ENCODE measurements around the gene NEK9.

NEK9 gene

DNA sequence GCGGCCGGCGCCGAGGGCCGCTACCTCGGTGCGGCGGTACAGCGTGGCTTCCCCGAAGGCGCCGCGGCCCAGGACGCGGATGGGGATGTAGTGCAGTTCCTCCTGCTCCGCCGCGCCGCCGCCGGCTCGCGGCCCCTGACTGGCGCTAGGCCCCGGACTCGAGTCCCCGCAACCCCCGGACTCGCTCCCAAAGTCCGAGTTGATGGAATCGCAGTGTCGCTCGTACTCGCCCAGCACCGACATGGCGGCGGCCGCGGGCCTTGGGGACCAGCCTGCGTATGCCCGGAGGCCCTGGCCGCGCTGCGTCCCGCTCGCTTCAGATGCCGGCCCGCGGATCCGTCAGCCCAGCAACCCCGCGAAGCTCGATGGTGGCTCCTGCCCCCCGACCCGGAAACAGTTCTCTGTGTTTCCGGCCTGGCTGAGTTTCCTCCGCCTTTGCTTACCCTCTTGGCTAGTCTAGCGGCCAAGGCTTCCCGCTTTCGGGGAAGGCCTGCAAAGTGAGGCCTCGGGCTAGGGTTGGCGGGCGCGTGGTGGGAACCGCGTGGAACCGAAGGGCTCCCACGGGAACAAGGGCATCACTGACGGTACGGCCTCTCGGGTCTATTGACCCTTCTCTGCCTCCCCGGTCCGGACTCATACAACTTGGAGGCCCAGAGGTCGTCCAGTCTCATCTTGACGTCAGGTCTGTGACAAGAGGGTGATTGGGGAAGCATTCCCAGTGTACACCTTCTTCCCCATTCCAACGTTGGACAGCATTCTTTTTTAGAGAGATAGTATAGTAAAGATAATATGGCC, at the start of gene NEK9:
Gene NEK9 (minus strand): TSS at position 370 of the 795 bp plus-strand sequence. CDS start 127 bp downstream, at position 243.
- peaks cover 8% of the 10 kb centered on the region; the same call in 1 of the 2 replicates for H3K36me3 ChIP-seq (ENCODE audit: insufficient read depth, low read length)
- peak within 1 kb of the TSS; percentile 100 for H3K4me2 ChIP-seq (ENCODE audit: low read length)
- H3K9ac ChIP-seq (ENCODE audit: low read length) = peak within 1 kb of the TSS; percentile 94
- H4K20me1 ChIP-seq (ENCODE audit: insufficient read depth, low read length) = no peaks in the 10 kb centered on the region
- no peaks in the 10 kb centered on the region for H3K27me3 ChIP-seq (ENCODE audit: insufficient read depth, low read length)
- H2AFZ ChIP-seq (ENCODE audit: low read length) = 0 out of 2 replicates have a peak within 1 kb of the TSS, but pooled peaks have one; percentile 2
- H3K27ac ChIP-seq (ENCODE audit: low read depth, low read length, poor library complexity, severe bottlenecking) = peak within 1 kb of the TSS; percentile 53
- H3K9me2 ChIP-seq (ENCODE audit: low read depth, low read length) = no peaks in the 10 kb centered on the region
- H3K4me3 ChIP-seq (ENCODE audit: low read depth, low read length, poor library complexity, severe bottlenecking) = peak within 1 kb of the TSS; percentile 91
- H3K9me3 ChIP-seq (ENCODE audit: low read length) = no peaks in the 10 kb centered on the region
- H3K79me2 ChIP-seq (ENCODE audit: insufficient read depth, low read length) = peaks cover 32% of the 10 kb centered on the region
- TF ChIP-seq EZH2 (IDR thresholded peaks at IDR 0.05; ENCODE audit: borderline replicate concordance, low read length) = no peak
- TF ChIP-seq, protein P1, sequence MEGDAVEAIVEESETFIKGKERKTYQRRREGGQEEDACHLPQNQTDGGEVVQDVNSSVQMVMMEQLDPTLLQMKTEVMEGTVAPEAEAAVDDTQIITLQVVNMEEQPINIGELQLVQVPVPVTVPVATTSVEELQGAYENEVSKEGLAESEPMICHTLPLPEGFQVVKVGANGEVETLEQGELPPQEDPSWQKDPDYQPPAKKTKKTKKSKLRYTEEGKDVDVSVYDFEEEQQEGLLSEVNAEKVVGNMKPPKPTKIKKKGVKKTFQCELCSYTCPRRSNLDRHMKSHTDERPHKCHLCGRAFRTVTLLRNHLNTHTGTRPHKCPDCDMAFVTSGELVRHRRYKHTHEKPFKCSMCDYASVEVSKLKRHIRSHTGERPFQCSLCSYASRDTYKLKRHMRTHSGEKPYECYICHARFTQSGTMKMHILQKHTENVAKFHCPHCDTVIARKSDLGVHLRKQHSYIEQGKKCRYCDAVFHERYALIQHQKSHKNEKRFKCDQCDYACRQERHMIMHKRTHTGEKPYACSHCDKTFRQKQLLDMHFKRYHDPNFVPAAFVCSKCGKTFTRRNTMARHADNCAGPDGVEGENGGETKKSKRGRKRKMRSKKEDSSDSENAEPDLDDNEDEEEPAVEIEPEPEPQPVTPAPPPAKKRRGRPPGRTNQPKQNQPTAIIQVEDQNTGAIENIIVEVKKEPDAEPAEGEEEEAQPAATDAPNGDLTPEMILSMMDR (IDR thresholded peaks at IDR 0.05; ENCODE audit: low read length) = no peak
- no peaks in the 10 kb centered on the region for H3F3A ChIP-seq (ENCODE audit: insufficient read depth, low read length)
- peaks cover 40% of the 10 kb centered on the region for H3K4me1 ChIP-seq (ENCODE audit: insufficient read depth, low read length, severe bottlenecking)

DNA sequence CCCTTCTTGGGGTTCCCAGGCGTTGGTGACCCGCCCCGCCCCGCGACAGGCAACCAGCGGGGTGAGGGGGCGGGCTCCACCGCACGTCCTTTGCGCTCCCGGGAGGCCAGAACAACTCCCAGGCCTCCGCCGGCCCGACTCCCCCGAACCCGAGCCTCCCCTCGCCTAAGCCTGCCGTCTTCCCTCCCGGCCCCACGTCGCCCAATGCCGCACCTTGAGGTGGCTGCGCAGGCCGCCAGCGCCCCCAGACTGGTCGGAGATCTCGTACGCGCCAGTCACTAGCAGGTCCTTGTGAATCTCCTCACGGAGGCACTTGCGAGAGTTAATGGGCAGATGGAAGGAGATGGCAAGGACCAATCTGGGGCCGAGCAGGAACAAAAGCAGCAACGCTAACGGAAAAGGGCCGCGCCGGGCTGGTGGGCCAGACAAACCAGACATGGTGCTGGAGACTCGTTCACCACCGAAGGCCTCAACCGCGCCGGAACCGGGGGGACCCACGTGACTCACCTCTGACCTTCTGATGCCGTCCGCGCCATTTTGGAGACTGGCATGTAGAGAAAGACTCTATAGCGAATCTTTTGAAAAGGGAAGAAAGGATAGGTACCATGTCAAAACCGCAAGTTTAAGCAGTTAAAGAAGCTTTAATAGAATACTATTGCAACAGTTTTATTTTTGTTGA, 49.4 kb upstream of the NEK9 start, which contains the start of gene TMED10:
Gene TMED10 (minus strand): TSS at position 471 of the 679 bp plus-strand sequence. CDS start 33 bp downstream, at position 438.
- Histone ChIP-seq H3K4me2 (ENCODE audit: low read length) (peak within 1 kb of the TSS; percentile 64), H3K36me3 (ENCODE audit: insufficient read depth, low read length) (no peaks in the 10 kb centered on the region), H3K9me3 (ENCODE audit: low read length) (no peaks in the 10 kb centered on the region), H3K9me2 (ENCODE audit: low read depth, low read length) (no peaks in the 10 kb centered on the region), H3K4me3 (ENCODE audit: low read depth, low read length, poor library complexity, severe bottlenecking) (peak within 1 kb of the TSS; percentile 78), H3K79me2 (ENCODE audit: insufficient read depth, low read length) (peaks cover 34% of the 10 kb centered on the region), H3K27ac (ENCODE audit: low read depth, low read length, poor library complexity, severe bottlenecking) (peak within 1 kb of the TSS; percentile 71), H3F3A (ENCODE audit: insufficient read depth, low read length) (no peaks in the 10 kb centered on the region), H2AFZ (ENCODE audit: low read length) (no peak within 1 kb of the TSS), H3K27me3 (ENCODE audit: insufficient read depth, low read length) (no peaks in the 10 kb centered on the region), H3K4me1 (ENCODE audit: insufficient read depth, low read length, severe bottlenecking) (peaks cover 23% of the 10 kb centered on the region), H3K9ac (ENCODE audit: low read length) (peak within 1 kb of the TSS; percentile 74), H4K20me1 (ENCODE audit: insufficient read depth, low read length) (no peaks in the 10 kb centered on the region)
- TF ChIP-seq, protein P1 (IDR thresholded peaks at IDR 0.05; ENCODE audit: low read length) = no peak
- no peak for TF ChIP-seq EZH2 (IDR thresholded peaks at IDR 0.05; ENCODE audit: borderline replicate concordance, low read length)

DNA sequence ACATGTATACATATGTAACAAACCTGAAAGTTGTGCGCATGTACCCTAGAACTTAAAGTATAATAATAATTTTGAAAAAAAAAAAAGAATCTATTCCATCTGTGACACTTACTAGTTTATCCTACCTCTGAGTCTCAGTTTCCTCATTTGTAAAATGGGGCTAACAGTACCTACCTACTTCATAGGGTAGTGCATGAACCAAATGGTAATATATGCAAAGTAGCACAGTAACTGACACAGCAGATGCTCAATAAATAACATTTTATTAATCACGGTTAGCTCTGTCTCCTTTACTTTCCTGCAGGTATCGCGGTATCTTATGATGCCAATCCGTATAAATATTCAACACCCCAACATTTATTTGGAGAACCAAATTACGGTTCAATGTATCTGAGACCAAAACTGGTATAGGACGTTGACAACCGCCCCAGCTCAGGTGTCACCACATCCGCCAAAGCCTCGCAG, 48.9 kb upstream of the NEK9 start:
- no peaks in the 10 kb centered on the region for H3K9me3 ChIP-seq (ENCODE audit: low read length)
- H3K27ac ChIP-seq (ENCODE audit: low read depth, low read length, poor library complexity, severe bottlenecking) = peak overlapping the region; percentile 71
- peaks cover 35% of the 10 kb centered on the region for H3K79me2 ChIP-seq (ENCODE audit: insufficient read depth, low read length)
- peak overlapping the region; percentile 78 for H3K4me3 ChIP-seq (ENCODE audit: low read depth, low read length, poor library complexity, severe bottlenecking)
- no peak overlapping the region for H2AFZ ChIP-seq (ENCODE audit: low read length)
- no peaks in the 10 kb centered on the region for H3F3A ChIP-seq (ENCODE audit: insufficient read depth, low read length)
- H3K9me2 ChIP-seq (ENCODE audit: low read depth, low read length) = no peaks in the 10 kb centered on the region
- H3K27me3 ChIP-seq (ENCODE audit: insufficient read depth, low read length) = no peaks in the 10 kb centered on the region
- H3K9ac ChIP-seq (ENCODE audit: low read length) = peak overlapping the region; percentile 74
- H3K4me2 ChIP-seq (ENCODE audit: low read length) = peak overlapping the region; percentile 64
- TF ChIP-seq, protein P1 (IDR thresholded peaks at IDR 0.05; ENCODE audit: low read length) = no peak
- TF ChIP-seq EZH2 (IDR thresholded peaks at IDR 0.05; ENCODE audit: borderline replicate concordance, low read length) = no peak
- no peaks in the 10 kb centered on the region for H4K20me1 ChIP-seq (ENCODE audit: insufficient read depth, low read length)
- no peaks in the 10 kb centered on the region for H3K36me3 ChIP-seq (ENCODE audit: insufficient read depth, low read length)
- H3K4me1 ChIP-seq (ENCODE audit: insufficient read depth, low read length, severe bottlenecking) = peaks cover 23% of the 10 kb centered on the region

Measured in OCI-LY1 (cell line).